HepG2 (cell line): ENCODE measurements around the gene SLCO4A1. TPM values are rescaled to one million over a fixed set of nuclear protein-coding genes. Genes with fewer than 3 reads are reported as not detected.
A peak's percentile ranks its signal among the peaks of the same experiment; 100 is the strongest.

Experiments
- AGO2 ChIP-seq: fragments of 200-400 bp; formaldehyde crosslinking; optimal IDR thresholded peaks from 2 replicates; pipeline ENCODE3; 2017; ENCODE audit warnings: mild to moderate bottlenecking, low read depth, low read length, moderate library complexity
- ATF7-NPFF ChIP-seq: sonication (generic); formaldehyde crosslinking; IDR thresholded peaks from 2 replicates; pipeline ENCODE4 v1.8.1; 2023; ENCODE audit warnings: mild to moderate bottlenecking, low read depth, missing genetic modification reagents, moderate library complexity
- ESRRA ChIP-seq: sonication (generic); formaldehyde crosslinking; IDR thresholded peaks from 2 replicates; pipeline ENCODE4 v1.5.1; 2020; ENCODE audit warnings: mild to moderate bottlenecking, low read depth, missing genetic modification reagents
- FOXM1 ChIP-seq: sonication (generic); formaldehyde crosslinking; IDR thresholded peaks from 2 replicates; pipeline ENCODE4 v1.5.0; 2020; ENCODE audit warnings: missing genetic modification reagents
- FOXP4 ChIP-seq: sonication (generic); formaldehyde crosslinking; IDR thresholded peaks from 2 replicates; pipeline ENCODE4 v1.4.0; 2020; ENCODE audit warnings: missing genetic modification reagents
- FUBP1 ChIP-seq: sonication (generic); formaldehyde crosslinking; IDR thresholded peaks from 2 replicates; pipeline ENCODE4 v1.5.1; 2020; ENCODE audit warnings: missing genetic modification reagents, mild to moderate bottlenecking, borderline replicate concordance
- HDAC6 ChIP-seq: fragments of 200-600 bp; sonication (generic); IDR thresholded peaks from 2 replicates; pipeline ENCODE4 v1.7.0; 2017; ENCODE audit warnings: mild to moderate bottlenecking, antibody characterized with exemption, low read length, low read depth
- HNF4A ChIP-seq: sonication (generic); formaldehyde crosslinking; IDR thresholded peaks from 2 replicates; pipeline ENCODE4 v1.4.0; 2020; ENCODE audit warnings: missing genetic modification reagents
- RELA ChIP-seq: sonication (generic); formaldehyde crosslinking; IDR thresholded peaks from 2 replicates; pipeline ENCODE4 v1.4.0; 2020; ENCODE audit warnings: missing genetic modification reagents
- ZFP82 ChIP-seq: sonication (generic); formaldehyde crosslinking; IDR thresholded peaks from 2 replicates; pipeline ENCODE4 v1.5.1; 2020; ENCODE audit warnings: mild to moderate bottlenecking, missing genetic modification reagents, borderline replicate concordance
- ZKSCAN1 ChIP-seq: fragments of 150-350 bp; IDR thresholded peaks from 2 replicates; pipeline ENCODE4 v1.6.1; 2014; ENCODE audit warnings: low read length
- ZNF142 ChIP-seq: sonication (generic); formaldehyde crosslinking; IDR thresholded peaks from 2 replicates; pipeline ENCODE4 v1.4.0; 2020; ENCODE audit warnings: missing genetic modification reagents
- ZNF234 ChIP-seq: sonication (generic); formaldehyde crosslinking; conservative IDR thresholded peaks from 2 replicates; pipeline ENCODE4 v1.5.1; 2020; ENCODE audit warnings: mild to moderate bottlenecking, missing genetic modification reagents
- ZNF275 ChIP-seq: sonication (generic); formaldehyde crosslinking; IDR thresholded peaks from 2 replicates; pipeline ENCODE4 v1.8.0; 2022; ENCODE audit warnings: missing genetic modification reagents, mild to moderate bottlenecking, inconsistent platforms, borderline replicate concordance
- ZNF530 ChIP-seq: sonication (generic); formaldehyde crosslinking; IDR thresholded peaks from 2 replicates; pipeline ENCODE4 v1.5.0; 2020; ENCODE audit warnings: low read depth, mild to moderate bottlenecking, missing genetic modification reagents
- ZNF776 ChIP-seq: sonication (generic); formaldehyde crosslinking; IDR thresholded peaks from 2 replicates; pipeline ENCODE4 v1.4.0; 2020; ENCODE audit warnings: mild to moderate bottlenecking, missing genetic modification reagents
- ZSCAN31 ChIP-seq: sonication (generic); formaldehyde crosslinking; IDR thresholded peaks from 2 replicates; pipeline ENCODE4 v1.5.0; 2020; ENCODE audit warnings: low read depth, mild to moderate bottlenecking, missing genetic modification reagents
- polyA plus RNA-seq, 8 experiments: library from polyadenylated mRNA; depleted of rRNA in 3 of 8; stranded (reverse) in 7 of 8; unstranded in 1 of 8; fragments of >200 nt; fragmentation: Illumina TruSeq in 4 of 8; extraction: Trizol in 4 of 8; gene quantifications; 2 replicates each; pipeline versions ENCODE4 v1.2.1 to v1.2.3, GENCODE V29; 2011 to 2016; ENCODE audit warnings: low read depth in 4 of 8, missing spikeins in 1 of 8, mixed read lengths in 1 of 8; ENCODE audit not compliant: insufficient read depth in 1 of 8
- total RNA-seq, 5 experiments: library from RNA; depleted of rRNA; stranded (reverse); fragments of >200 nt; fragmentation: Illumina TruSeq; extraction: Trizol; gene quantifications; 2 replicates each; pipeline ENCODE4 v1.2.3, GENCODE V29; 2016; ENCODE audit warnings: low read depth in 1 of 5

SLCO4A1 gene
- total and polyA plus RNA-seq, 2 of the 13 experiments (the other 11 are each of a cell fraction or from before 2014, with no cell fraction given) = 55.5 to 112 TPM

GRCh38 chr20:62642666-62643520 is 590 bp downstream of the SLCO4A1 start (continued):
- TF ChIP-seq FOXP4 (CRISPR knock-in tag) (no peak), FOXM1 (CRISPR knock-in tag) (0 out of 2 replicates have a peak, but pooled peaks have one; percentile 11), ZNF142 (CRISPR knock-in tag) (peak; percentile 14; the same call in 1 of the 2 replicates), ZFP82 (CRISPR knock-in tag) (0 out of 2 replicates have a peak, but pooled peaks have one; percentile 21), RELA (CRISPR knock-in tag) (0 out of 2 replicates have a peak, but pooled peaks have one; percentile 8), FUBP1 (CRISPR knock-in tag) (peak; percentile 70; the same call in 1 of the 2 replicates), ZSCAN31 (CRISPR knock-in tag) (0 out of 2 replicates have a peak, but pooled peaks have one; percentile 17), ZNF530 (no peak), HNF4A (CRISPR knock-in tag) (no peak), HDAC6 (peak; percentile 38; the same call in 1 of the 2 replicates), ATF7-NPFF (CRISPR knock-in tag) (peak; percentile 48), ESRRA (CRISPR knock-in tag) (0 out of 2 replicates have a peak, but pooled peaks have one; percentile 1), ZNF275 (CRISPR knock-in tag) (no peak), ZKSCAN1 (no peak), ZNF776 (CRISPR knock-in tag) (peak; percentile 2; the same call in 1 of the 2 replicates), ZNF234 (peak; percentile 88), AGO2 (peak; percentile 74)
